ENCODE measurements around the gene DIAPH3. TPM values are rescaled to one million over a fixed set of nuclear protein-coding genes. Genes with fewer than 3 reads are reported as not detected.

DIAPH3 gene
- polyA plus RNA-seq, 1 donor from 2014 or later, result 0.37 TPM

- no peaks in the 10 kb centered on the region for H3K36me3 ChIP-seq (ENCODE audit: insufficient read depth, low read length)
- H3K4me3 ChIP-seq (ENCODE audit: low read length), result no peak overlapping the region
- no peaks in the 10 kb centered on the region for H3K9me3 ChIP-seq (ENCODE audit: low read length)
- no peaks in the 10 kb centered on the region for H3K9me2 ChIP-seq (ENCODE audit: insufficient read depth, low read length)
- no peak overlapping the region for H2AFZ ChIP-seq (ENCODE audit: low read depth, low read length)
- TF ChIP-seq REST (IDR thresholded peaks at IDR 0.05; ENCODE audit: borderline replicate concordance), result no peak
- no peak for TF ChIP-seq EZH2 (IDR thresholded peaks at IDR 0.05; ENCODE audit: borderline replicate concordance, insufficient read depth, low read length, poor library complexity, severe bottlenecking)
- TF ChIP-seq MXI1 (conservative IDR thresholded peaks at IDR 0.05; ENCODE audit: poor library complexity, severe bottlenecking), result no peak
- TF ChIP-seq EP300 (conservative IDR thresholded peaks at IDR 0.05; ENCODE audit: poor library complexity, severe bottlenecking), result no peak
- TF ChIP-seq POLR2AphosphoS5 (IDR thresholded peaks at IDR 0.05), result no peak
- no peak for TF ChIP-seq RAD21 (conservative IDR thresholded peaks at IDR 0.05)
- no peak for TF ChIP-seq SMC3 (conservative IDR thresholded peaks at IDR 0.05; ENCODE audit: poor library complexity)
- no peak for TF ChIP-seq CTCF (IDR thresholded peaks at IDR 0.05; ENCODE audit: poor library complexity, severe bottlenecking)
- no peak for TF ChIP-seq TAF1 (IDR thresholded peaks at IDR 0.05; ENCODE audit: low read depth)
- no peaks in the 10 kb centered on the region for H3K27me3 ChIP-seq (ENCODE audit: insufficient read depth, low read depth, low read length)
- no peaks in the 10 kb centered on the region for H4K20me1 ChIP-seq (ENCODE audit: insufficient read depth)
- H3K4me2 ChIP-seq (ENCODE audit: low read length), result no peak overlapping the region
- no peak overlapping the region for H3K27ac ChIP-seq (ENCODE audit: low read length)
- H3K79me2 ChIP-seq (replicated peaks; ENCODE audit: insufficient read depth, low read length), result no peaks in the 10 kb centered on the region
- H3K9ac ChIP-seq (ENCODE audit: low read length), result no peak overlapping the region
- H3F3A ChIP-seq (ENCODE audit: insufficient read depth, low read length, poor library complexity, severe bottlenecking), result no peaks in the 10 kb centered on the region
These were observed 453.3 kb downstream of the DIAPH3 start for GRCh38 chr13:59710416-59710815.

GRCh38 chr13:59706101-59706976 lies 457.4 kb downstream of the DIAPH3 start:
- Histone ChIP-seq H3K27ac (ENCODE audit: low read length) (no peak overlapping the region), H3K9ac (ENCODE audit: low read length) (no peak overlapping the region), H2AFZ (ENCODE audit: low read depth, low read length) (no peak overlapping the region), H4K20me1 (ENCODE audit: insufficient read depth) (no peaks in the 10 kb centered on the region), H3K27me3 (ENCODE audit: insufficient read depth, low read depth, low read length) (no peaks in the 10 kb centered on the region), H3K9me2 (ENCODE audit: insufficient read depth, low read length) (no peaks in the 10 kb centered on the region), H3K36me3 (ENCODE audit: insufficient read depth, low read length) (no peaks in the 10 kb centered on the region), H3F3A (ENCODE audit: insufficient read depth, low read length, poor library complexity, severe bottlenecking) (no peaks in the 10 kb centered on the region), H3K4me2 (ENCODE audit: low read length) (no peak overlapping the region), H3K4me3 (ENCODE audit: low read length) (no peak overlapping the region), H3K9me3 (ENCODE audit: low read length) (no peaks in the 10 kb centered on the region), H3K79me2 (replicated peaks; ENCODE audit: insufficient read depth, low read length) (no peaks in the 10 kb centered on the region)
- TF ChIP-seq REST (IDR thresholded peaks at IDR 0.05; ENCODE audit: borderline replicate concordance) (no peak), TAF1 (IDR thresholded peaks at IDR 0.05; ENCODE audit: low read depth) (no peak), CTCF (IDR thresholded peaks at IDR 0.05; ENCODE audit: poor library complexity, severe bottlenecking) (no peak), SMC3 (conservative IDR thresholded peaks at IDR 0.05; ENCODE audit: poor library complexity) (no peak), EP300 (conservative IDR thresholded peaks at IDR 0.05; ENCODE audit: poor library complexity, severe bottlenecking) (no peak), MXI1 (conservative IDR thresholded peaks at IDR 0.05; ENCODE audit: poor library complexity, severe bottlenecking) (no peak), EZH2 (IDR thresholded peaks at IDR 0.05; ENCODE audit: borderline replicate concordance, insufficient read depth, low read length, poor library complexity, severe bottlenecking) (no peak), RAD21 (conservative IDR thresholded peaks at IDR 0.05) (no peak), POLR2AphosphoS5 (IDR thresholded peaks at IDR 0.05) (no peak)
